G401.6 (cell line): ENCODE data around the gene C1QC.

ENCODE experiments used
- FAIRE-seq: peaks from 2 replicates; lab custom pipeline; 2012; peaks lifted over from hg19 to GRCh38; lab: Jason Lieb, UNC

Gene C1QC

DNA sequence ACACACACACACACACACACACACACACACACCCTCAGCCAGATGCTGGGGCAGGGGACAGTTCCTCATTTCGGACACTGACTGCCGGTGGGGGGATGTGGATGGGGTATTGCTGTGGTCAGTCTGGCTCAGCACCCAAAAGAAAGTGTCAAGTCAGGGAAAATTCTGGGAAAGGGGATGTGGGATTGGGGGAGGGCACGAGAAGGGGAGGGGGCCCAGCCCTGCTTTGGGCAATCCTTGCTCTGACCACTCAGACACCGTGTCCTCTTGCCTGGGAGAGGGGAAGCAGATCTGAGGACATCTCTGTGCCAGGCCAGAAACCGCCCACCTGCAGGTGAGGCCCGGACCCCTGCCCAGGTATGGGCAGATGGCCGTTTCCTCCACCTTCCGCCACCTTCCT lies at the start of gene C1QC:
Gene C1QC, plus strand, starts transcription at position 253 of the 400 bp plus-strand sequence. CDS start 391 bp downstream, outside the sequence.
- no peak for FAIRE-seq

DNA sequence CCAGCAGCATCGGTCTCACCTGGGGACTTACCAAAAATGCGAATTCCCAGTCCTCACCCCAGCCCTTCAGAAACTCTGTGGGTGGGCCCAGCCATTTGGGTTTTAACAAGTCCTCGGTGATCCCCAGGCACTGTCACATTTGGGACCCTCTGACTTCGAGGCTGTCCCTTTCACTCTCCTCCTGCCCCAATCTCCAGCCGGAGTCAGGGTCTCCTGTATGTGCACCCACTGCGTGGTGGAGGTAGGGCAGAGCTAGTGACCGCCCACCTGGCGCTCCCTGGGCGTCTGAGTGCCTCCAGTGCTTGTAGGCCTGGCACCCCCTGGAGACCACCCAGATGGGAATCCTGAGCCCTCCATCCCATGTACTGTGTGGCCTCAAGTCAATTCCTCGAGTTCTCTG lies 49.0 kb upstream of the C1QC start:
- no peak for FAIRE-seq

DNA sequence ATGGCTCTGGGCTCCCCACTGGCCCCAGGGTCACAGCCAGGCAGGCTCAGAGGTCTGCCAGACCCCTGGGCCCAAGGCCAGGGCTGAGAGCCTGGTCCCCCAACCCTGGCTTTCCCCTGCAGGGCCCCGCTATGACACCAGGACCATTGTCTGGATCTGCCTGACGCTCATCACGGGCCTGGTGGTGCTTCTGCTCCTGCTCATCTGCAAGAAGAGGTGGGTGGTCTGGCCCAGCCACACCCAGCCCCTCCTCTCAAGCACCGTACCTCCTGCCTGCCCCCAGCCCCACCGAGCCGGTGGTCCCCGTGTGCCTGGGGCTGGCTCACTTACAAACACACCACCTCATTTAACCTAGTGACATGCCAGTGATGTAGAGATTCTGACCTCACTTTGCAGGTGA lies 48.3 kb upstream of the C1QC start:
- no peak for FAIRE-seq

GRCh38 chr1:22597301-22597965 lies 46.0 kb upstream of the C1QC start:
- no peak for FAIRE-seq

DNA sequence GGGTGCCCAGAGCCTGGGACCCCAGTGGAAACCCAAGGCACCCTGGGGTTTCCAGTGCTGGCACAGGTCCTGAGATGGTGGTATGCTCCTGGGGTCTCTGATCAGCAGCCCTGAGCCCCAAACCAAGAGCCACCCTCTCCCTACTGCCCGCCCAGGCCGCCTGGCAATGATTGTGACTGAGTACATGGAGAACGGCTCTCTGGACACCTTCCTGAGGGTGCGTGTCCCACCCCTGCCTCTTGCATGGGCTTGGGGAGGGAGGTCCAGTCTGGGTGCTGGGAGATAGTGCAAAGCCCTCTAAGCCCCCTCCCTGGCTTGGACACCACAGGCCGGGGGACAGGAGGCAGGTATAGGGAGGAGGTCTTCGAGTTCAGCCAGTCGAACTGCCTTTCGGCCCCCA lies 45.4 kb upstream of the C1QC start:
- no peak for FAIRE-seq

GRCh38 chr1:22598736-22599135 lies 44.7 kb upstream of the C1QC start:
- FAIRE-seq: no peak

DNA sequence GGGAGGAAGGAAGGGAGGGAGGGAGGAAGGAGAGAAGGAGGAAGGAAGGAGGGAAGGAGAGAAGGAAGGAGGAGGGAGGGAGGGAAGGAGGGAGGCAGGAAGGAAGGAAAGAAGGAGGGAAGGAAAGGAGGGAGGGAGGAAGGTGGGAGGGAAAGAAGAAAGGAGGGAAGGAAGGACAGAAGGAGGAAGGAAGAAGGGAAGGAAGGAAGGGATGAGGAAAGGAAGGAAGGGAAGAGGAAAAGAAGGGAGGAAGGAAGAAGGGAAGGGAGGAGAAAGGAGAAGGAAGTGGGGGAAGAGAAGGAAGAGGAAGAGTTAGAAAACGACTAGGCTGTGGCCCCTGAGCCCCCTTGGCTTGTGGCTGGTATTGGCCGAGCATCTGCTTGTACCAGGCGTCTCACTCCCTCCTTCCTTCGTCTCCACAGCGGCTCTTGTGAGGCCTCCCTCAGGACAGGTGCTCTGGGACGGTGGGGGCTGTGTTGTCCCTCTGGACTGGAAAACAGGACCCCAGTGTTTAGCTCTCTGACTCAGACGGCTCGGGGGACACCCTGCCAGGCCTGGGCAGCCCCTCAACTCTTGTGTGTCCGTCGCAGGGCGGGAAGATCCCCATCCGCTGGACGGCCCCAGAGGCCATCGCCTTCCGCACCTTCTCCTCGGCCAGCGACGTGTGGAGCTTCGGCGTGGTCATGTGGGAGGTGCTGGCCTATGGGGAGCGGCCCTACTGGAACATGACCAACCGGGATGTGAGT lies 43.2 kb upstream of the C1QC start:
- FAIRE-seq: no peak

DNA sequence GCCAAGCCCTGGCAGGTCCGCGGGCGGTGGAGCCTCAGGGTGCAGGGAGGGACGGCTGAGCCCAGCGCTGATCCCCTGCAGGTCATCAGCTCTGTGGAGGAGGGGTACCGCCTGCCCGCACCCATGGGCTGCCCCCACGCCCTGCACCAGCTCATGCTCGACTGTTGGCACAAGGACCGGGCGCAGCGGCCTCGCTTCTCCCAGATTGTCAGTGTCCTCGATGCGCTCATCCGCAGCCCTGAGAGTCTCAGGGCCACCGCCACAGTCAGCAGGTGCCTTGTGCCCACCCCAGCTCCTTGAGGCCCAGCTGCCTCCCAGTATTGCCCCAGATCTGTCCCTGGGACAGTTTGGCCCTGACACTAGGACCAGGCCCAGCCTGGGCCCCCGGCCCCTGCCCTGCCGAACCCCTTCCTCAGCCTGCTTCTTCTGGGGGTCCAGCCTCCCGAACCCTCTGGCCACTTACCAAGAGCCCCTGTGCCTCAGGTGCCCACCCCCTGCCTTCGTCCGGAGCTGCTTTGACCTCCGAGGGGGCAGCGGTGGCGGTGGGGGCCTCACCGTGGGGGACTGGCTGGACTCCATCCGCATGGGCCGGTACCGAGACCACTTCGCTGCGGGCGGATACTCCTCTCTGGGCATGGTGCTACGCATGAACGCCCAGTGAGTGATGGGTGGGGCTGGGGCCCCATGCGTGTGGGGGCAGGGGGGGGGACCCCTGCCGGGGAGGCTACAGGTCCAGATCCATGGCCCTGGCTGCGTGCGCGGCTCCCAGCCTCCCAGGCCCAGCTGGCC lies 42.4 kb upstream of the C1QC start:
- FAIRE-seq: no peak

DNA sequence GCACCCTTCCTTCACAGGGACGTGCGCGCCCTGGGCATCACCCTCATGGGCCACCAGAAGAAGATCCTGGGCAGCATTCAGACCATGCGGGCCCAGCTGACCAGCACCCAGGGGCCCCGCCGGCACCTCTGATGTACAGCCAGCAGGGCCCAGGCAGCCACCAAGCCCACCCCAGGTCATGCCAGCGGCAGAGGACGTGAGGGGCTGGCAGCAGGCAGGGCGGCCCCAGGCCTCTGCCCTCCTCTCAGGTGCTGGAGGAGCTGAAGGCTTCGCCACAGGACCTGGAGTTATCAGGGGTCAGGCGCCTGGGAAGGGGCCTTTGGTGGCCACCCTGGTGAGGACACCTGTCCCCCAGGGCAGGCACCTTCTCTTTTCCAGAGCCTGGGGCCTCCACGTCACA lies 41.8 kb upstream of the C1QC start:
- no peak for FAIRE-seq

GRCh38 chr1:22602060-22602740 lies 41.2 kb upstream of the C1QC start:
- FAIRE-seq: no peak

GRCh38 chr1:22606161-22606560 lies 37.3 kb upstream of the C1QC start:
- FAIRE-seq: no peak

DNA sequence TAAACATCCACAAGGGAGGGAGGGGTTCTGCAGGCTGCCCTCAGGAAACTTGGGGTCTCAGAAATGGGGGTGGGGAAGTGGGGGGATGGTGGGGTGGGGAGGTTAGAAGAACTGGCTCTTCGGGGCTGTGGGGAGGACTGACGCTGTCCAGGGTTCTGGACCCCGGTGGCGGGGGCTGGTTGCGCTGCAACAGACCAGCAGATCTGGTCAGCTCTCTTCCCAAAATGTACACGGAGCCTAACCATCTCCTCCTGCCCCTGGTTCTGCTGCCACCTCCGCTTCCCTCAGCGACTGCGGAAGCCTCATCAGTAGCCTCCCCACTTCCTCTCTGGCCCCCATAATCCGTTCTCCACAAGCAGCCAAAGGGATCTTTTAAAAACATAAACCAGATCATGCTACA lies 36.3 kb upstream of the C1QC start:
- FAIRE-seq: no peak

DNA sequence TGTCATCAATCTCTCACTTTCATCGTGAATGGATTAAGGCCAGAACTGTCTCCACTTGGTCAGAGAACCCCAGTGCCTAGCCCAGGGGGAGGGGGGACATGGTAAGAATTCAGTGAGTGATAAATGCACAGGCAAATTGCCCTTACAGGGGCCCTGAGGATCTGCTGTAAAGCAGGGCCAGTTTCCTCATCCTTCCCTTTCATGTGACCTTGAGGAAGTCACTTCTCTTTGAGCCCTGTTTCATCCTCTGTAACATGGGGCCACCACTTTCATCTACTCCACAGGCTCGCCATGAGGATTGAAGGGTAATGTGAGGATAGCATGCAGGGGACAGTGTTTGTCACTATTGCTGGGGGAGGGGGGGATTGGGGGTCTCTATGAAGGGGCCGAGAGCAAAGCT lies 35.1 kb upstream of the C1QC start:
- FAIRE-seq: no peak

DNA sequence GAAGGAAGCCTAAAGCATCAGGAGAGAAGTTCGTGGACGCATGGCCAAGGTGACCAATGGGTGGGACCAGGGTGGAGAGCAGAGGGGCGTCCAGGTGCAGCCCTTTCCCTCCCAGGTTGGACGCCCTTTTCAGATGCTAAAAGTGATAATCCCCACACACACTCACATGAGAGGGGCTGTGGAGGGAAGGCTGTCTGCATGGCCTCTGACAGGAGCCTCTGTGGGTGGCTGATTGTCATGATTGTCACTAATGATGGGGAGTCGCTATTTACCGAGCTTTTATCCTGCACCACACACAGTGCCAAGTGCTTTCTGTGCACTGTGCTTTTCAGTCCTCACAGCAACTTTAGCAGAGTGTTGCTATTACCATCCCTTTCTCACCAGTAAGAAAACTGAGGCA lies 34.1 kb upstream of the C1QC start:
- FAIRE-seq: no peak

GRCh38 chr1:22611530-22611947 lies 31.9 kb upstream of the C1QC start:
- no peak for FAIRE-seq

DNA sequence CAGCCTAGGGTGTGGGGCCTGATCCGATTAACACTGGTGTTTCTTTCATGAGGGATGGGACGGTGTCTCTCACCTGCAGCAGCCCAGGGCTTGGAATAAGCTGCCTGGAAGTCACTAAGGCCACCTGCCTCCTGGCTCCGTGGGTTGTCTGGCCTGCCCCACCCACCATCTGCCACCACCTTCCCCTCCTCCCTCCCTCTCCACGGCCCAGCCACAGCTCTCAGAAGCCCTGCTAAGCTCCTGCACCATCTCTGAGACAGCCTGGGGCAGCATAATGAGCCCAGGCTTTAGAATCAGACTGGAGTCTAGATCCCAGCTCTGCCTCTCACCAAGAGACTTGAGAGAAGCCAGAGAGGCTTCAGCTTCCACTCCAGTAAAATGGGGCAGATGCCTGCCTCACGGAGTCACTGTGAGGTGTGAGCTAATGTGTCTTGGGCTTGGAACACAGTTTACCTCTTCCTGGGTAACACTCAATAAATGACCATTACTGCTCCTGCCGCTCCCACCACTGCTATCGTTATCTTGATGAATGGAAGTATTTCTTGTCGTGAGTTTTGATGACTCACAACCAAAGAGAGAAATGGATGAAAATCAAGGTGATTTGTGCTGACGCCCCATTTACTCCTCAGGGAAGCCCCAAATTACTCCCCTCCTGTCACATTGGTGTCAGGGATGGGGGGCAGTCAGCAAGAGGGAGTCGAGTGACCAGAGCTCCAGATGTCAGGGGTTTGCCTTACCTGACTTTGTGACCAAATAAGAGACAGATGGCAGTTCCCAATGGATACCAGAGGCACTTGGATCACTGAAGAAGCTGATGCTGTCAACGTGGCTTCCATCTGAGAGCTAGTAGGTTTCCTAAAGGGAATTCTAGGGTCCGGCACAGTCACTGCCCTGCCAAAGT lies 30.5 kb upstream of the C1QC start:
- FAIRE-seq: no peak

GRCh38 chr1:22613572-22613918 lies 29.9 kb upstream of the C1QC start:
- no peak for FAIRE-seq

DNA sequence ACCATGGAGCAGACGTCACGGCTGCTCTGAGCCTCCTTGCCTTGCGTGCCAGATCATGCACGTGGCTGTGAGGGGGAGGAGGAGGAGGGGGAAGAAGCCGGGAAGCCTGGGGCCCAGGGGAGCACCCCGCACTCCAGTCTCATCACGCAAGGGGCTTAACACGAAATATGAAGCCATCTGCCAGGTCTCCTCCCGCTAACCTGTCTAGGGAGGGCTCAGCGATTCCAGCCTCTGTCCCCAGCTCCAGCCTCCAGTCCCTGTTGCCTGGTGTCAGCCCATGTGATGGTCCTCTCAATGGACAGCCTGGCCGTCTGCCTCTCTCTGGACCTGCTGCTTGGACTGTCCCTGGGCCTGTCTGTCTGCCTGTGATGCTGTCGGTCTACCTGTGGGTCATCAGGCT lies 29.5 kb upstream of the C1QC start:
- no peak for FAIRE-seq

GRCh38 chr1:22615886-22616285 lies 27.5 kb upstream of the C1QC start:
- no peak for FAIRE-seq

GRCh38 chr1:22616571-22616970 lies 26.9 kb upstream of the C1QC start:
- FAIRE-seq: no peak

GRCh38 chr1:22618056-22618455 lies 25.4 kb upstream of the C1QC start:
- FAIRE-seq: no peak

DNA sequence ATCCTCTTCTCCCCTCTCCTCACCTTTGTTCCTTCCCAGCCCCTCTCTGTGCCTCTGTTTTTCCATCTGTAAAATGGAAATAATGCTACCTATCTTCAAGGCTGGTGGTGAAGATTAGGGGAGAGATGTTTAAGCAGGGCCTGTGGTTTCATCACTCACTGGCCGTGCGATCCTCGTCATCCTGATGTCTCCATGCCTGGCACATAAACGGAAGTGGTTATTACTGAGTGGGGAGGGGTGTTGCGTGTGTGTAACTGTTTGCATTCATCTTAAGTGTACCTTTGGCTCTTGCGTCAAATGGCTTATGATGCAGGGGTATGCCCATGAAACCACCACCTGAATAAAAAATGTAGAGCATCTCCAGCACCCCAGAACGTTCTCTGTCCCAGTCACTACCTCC lies 24.2 kb upstream of the C1QC start:
- no peak for FAIRE-seq
